HCT116 (cell line): ENCODE measurements around the gene NLGN3.

Experiments used
- EZH2 ChIP-seq: fragments of 200-600 bp; sonication (generic); IDR thresholded peaks from 2 replicates; pipeline ENCODE4 v1.6.1; 2017; ENCODE audit warnings: antibody characterized with exemption, mixed run types
- POLR2A ChIP-seq: IDR thresholded peaks from 2 replicates; pipeline ENCODE4 v1.7.0; 2011; ENCODE audit warnings: borderline replicate concordance; ENCODE audit not compliant: insufficient read depth, insufficient read length; ENCODE audit errors: extremely low read depth
- POLR2AphosphoS5 ChIP-seq: IDR thresholded peaks from 2 replicates; pipeline ENCODE4 v1.6.1; 2011; ENCODE audit warnings: mild to moderate bottlenecking, low read depth, low read length, moderate library complexity
- SIN3A ChIP-seq: IDR thresholded peaks from 2 replicates; pipeline ENCODE4 v1.6.1; 2012; ENCODE audit warnings: low read depth
- SRF ChIP-seq: IDR thresholded peaks from 2 replicates; pipeline ENCODE4 v1.6.1; 2012; ENCODE audit warnings: low read depth
- TCF7L2 ChIP-seq: IDR thresholded peaks from 2 replicates; pipeline ENCODE4 v1.7.0; 2011; ENCODE audit warnings: borderline replicate concordance, inconsistent platforms; ENCODE audit not compliant: insufficient read depth, insufficient read length; ENCODE audit errors: extremely low read depth
- ZFX ChIP-seq: fragments of 450-650 bp; IDR thresholded peaks from 2 replicates; pipeline ENCODE4 v1.6.1; 2017
- ZNF274 ChIP-seq: fragments of 200-500 bp; sonication (Bioruptor generic); IDR thresholded peaks from 2 replicates; pipeline ENCODE4 v1.6.1; 2014; ENCODE audit warnings: mild to moderate bottlenecking, low read depth, low read length, inconsistent platforms
- TF ChIP-seq, protein P1 (sequence below), 3 experiments: fragments of 200-600 bp in 1 of 3; sonication (generic) in 1 of 3; IDR thresholded peaks in 2 of 3; conservative IDR thresholded peaks in 1 of 3; 2 replicates each; pipeline ENCODE4 v1.5.1; 2012 to 2017; ENCODE audit warnings: low read depth in 2 of 3, low read length in 2 of 3, antibody characterized with exemption in 1 of 3, borderline replicate concordance in 1 of 3, control low read depth in 1 of 3, mild to moderate bottlenecking in 1 of 3, mixed read lengths in 1 of 3, mixed run types in 1 of 3, moderate library complexity in 1 of 3; ENCODE audit not compliant: insufficient read depth in 1 of 3

DNA sequence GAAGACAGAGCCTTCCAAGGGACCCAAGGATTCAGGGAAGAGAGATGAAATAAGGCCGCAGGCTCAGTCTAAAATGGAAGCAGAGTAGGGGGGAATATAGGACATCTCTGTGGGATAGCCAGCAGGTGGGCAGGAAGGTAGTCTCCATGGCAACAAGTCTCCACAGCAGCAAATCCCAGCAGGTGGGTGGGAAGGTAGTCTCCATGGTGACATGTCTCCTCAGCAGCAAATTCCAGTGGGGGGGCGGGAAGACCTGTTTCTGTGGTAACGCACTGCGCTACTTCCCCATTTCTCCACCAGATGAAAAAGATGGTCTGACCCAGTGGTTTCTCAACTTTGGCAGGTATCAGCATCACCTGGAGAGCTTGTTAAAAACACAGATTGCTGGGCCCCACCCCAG, 18.3 kb downstream of the NLGN3 start:
- TF ChIP-seq ZFX (no peak), TCF7L2 (no peak), EZH2 (no peak), POLR2A (no peak), POLR2AphosphoS5 (no peak), SRF (no peak), ZNF274 (no peak), SIN3A (no peak)
- TF ChIP-seq, protein P1, sequence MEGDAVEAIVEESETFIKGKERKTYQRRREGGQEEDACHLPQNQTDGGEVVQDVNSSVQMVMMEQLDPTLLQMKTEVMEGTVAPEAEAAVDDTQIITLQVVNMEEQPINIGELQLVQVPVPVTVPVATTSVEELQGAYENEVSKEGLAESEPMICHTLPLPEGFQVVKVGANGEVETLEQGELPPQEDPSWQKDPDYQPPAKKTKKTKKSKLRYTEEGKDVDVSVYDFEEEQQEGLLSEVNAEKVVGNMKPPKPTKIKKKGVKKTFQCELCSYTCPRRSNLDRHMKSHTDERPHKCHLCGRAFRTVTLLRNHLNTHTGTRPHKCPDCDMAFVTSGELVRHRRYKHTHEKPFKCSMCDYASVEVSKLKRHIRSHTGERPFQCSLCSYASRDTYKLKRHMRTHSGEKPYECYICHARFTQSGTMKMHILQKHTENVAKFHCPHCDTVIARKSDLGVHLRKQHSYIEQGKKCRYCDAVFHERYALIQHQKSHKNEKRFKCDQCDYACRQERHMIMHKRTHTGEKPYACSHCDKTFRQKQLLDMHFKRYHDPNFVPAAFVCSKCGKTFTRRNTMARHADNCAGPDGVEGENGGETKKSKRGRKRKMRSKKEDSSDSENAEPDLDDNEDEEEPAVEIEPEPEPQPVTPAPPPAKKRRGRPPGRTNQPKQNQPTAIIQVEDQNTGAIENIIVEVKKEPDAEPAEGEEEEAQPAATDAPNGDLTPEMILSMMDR (IDR thresholded peaks at IDR 0.05 in 2 of 3, conservative IDR thresholded peaks at IDR 0.05 in 1 of 3; ENCODE audit: borderline replicate concordance in 1 of 3, insufficient read depth in 1 of 3, low read depth in 2 of 3, low read length in 2 of 3): no peak
